SK-N-SH (cell line): ENCODE measurements around the gene ACER3. TPM values are rescaled to one million over a fixed set of nuclear protein-coding genes. Genes with fewer than 3 reads are reported as not detected.
A peak's percentile ranks its signal among the peaks of the same experiment; 100 is the strongest.

Source experiments
- CTCF ChIA-PET: fragments of 300-600, 350-600 bp; formaldehyde crosslinking; extraction: SDS; loops from one replicate; lab custom pipeline; 2021; lab: Yijun Ruan, JAX
- POLR2A ChIA-PET: fragments of 350-600 bp; sonication (Branson Sonifier 250); formaldehyde crosslinking; extraction: SDS; loops from one replicate; lab custom pipeline; 2020; ENCODE audit warnings: antibody characterized with exemption, inconsistent platforms; lab: Yijun Ruan, JAX
- DNase-seq: peaks from one replicate; pipeline ENCODE4 v3.0.0; 2012
- H2AFZ ChIP-seq: fragments of 200-600 bp; sonication (generic); 2 replicates; pipeline ENCODE4 v1.8.1; 2016; ENCODE audit warnings: antibody characterized with exemption, mild to moderate bottlenecking, low read depth
- H3F3A ChIP-seq: fragments of 200-600 bp; sonication (generic); replicated peaks from 2 replicates; pipeline ENCODE3; 2016; ENCODE audit warnings: antibody characterized with exemption, mild to moderate bottlenecking; ENCODE audit not compliant: insufficient read depth
- H3K27ac ChIP-seq, 2 experiments: fragments of 200-500 bp in 1 of 2; fragments of 200-600 bp in 1 of 2; sonication (Bioruptor generic) in 1 of 2; sonication (generic), shearing (Covaris generic) in 1 of 2; 2 replicates each; pipeline versions ENCODE4 v1.5.1 to v1.6.1; 2014 to 2016; ENCODE audit warnings: low read depth in 2 of 2, inconsistent platforms in 1 of 2, low read length in 1 of 2, mild to moderate bottlenecking in 1 of 2, mixed read lengths in 1 of 2
- H3K27me3 ChIP-seq: fragments of 200-600 bp; sonication (generic), shearing (Covaris generic); 2 replicates; pipeline ENCODE4 v1.6.1; 2016; ENCODE audit warnings: mixed run types; ENCODE audit not compliant: insufficient read depth
- H3K36me3 ChIP-seq, 2 experiments: fragments of 200-500 bp in 1 of 2; fragments of 200-600 bp in 1 of 2; sonication (Bioruptor generic) in 1 of 2; sonication (generic) in 1 of 2; replicated peaks in 1 of 2; 2 replicates each; pipeline versions ENCODE3 to v1.5.1; 2014 to 2016; ENCODE audit warnings: low read length in 1 of 2, mild to moderate bottlenecking in 1 of 2; ENCODE audit not compliant: insufficient read depth in 2 of 2, control insufficient read depth in 1 of 2
- H3K4me1 ChIP-seq, 2 experiments: fragments of 200-500 bp in 1 of 2; fragments of 200-600 bp in 1 of 2; sonication (Bioruptor generic) in 1 of 2; sonication (generic), shearing (Covaris generic) in 1 of 2; 2 replicates each; pipeline versions ENCODE4 v1.5.1 to v1.6.1; 2014 to 2016; ENCODE audit warnings: low read depth in 1 of 2, low read length in 1 of 2, mixed run types in 1 of 2; ENCODE audit not compliant: insufficient read depth in 2 of 2, control insufficient read depth in 1 of 2
- H3K4me2 ChIP-seq: fragments of 200-600 bp; sonication (generic), shearing (Covaris generic); 2 replicates; pipeline ENCODE4 v1.6.1; 2017; ENCODE audit warnings: mixed run types
- H3K4me3 ChIP-seq, 2 experiments: fragments of 200-500 bp in 1 of 2; fragments of 200-600 bp in 1 of 2; sonication (Bioruptor generic) in 1 of 2; sonication (generic), shearing (Covaris generic) in 1 of 2; 2 replicates each; pipeline versions ENCODE4 v1.5.1 to v1.8.1; 2014 to 2016; ENCODE audit warnings: low read depth in 2 of 2, inconsistent platforms in 1 of 2, low read length in 1 of 2, mild to moderate bottlenecking in 1 of 2, mixed read lengths in 1 of 2, moderate library complexity in 1 of 2
- H3K79me2 ChIP-seq: fragments of 200-600 bp; sonication (generic); 2 replicates; pipeline ENCODE4 v1.8.1; 2017; ENCODE audit warnings: mild to moderate bottlenecking; ENCODE audit not compliant: insufficient read depth
- H3K9ac ChIP-seq: fragments of 200-600 bp; sonication (generic); 2 replicates; pipeline ENCODE4 v1.6.1; 2017; ENCODE audit warnings: mixed run types
- H3K9me2 ChIP-seq: fragments of 200-600 bp; sonication (generic); 2 replicates; pipeline ENCODE4 v1.6.1; 2017; ENCODE audit warnings: mixed run types
- H3K9me3 ChIP-seq: fragments of 200-600 bp; sonication (generic); 2 replicates; pipeline ENCODE4 v1.6.1; 2017; ENCODE audit warnings: mixed run types, mild to moderate bottlenecking, moderate library complexity
- H4K20me1 ChIP-seq: fragments of 200-600 bp; sonication (generic); 2 replicates; pipeline ENCODE4 v1.6.1; 2017; ENCODE audit warnings: mild to moderate bottlenecking, mixed run types; ENCODE audit not compliant: insufficient read depth
- ELF1 ChIP-seq: IDR thresholded peaks from 2 replicates; pipeline ENCODE4 v1.4.0; 2012
- FOXM1 ChIP-seq: IDR thresholded peaks from 2 replicates; pipeline ENCODE4 v1.4.0; 2012; ENCODE audit warnings: low read depth, mild to moderate bottlenecking
- GABPA ChIP-seq: IDR thresholded peaks from 2 replicates; pipeline ENCODE4 v1.4.0; 2012; ENCODE audit warnings: low read depth, mild to moderate bottlenecking
- JUND ChIP-seq: IDR thresholded peaks from 2 replicates; pipeline ENCODE4 v1.4.0; 2012
- MXI1 ChIP-seq: IDR thresholded peaks from 2 replicates; pipeline ENCODE4 v1.6.1; 2012; ENCODE audit warnings: mild to moderate bottlenecking, low read depth, low read length, improper control_type of control experiment
- NFIC ChIP-seq: IDR thresholded peaks from 2 replicates; pipeline ENCODE4 v1.4.0; 2012; ENCODE audit warnings: borderline replicate concordance
- RAD21 ChIP-seq: IDR thresholded peaks from 2 replicates; pipeline ENCODE4 v1.6.1; 2012; ENCODE audit warnings: mild to moderate bottlenecking, low read length
- RCOR1 ChIP-seq: fragments of 150-350 bp; IDR thresholded peaks from 2 replicates; pipeline ENCODE4 v1.6.1; 2017; ENCODE audit warnings: antibody characterized with exemption, low read length
- REST ChIP-seq: IDR thresholded peaks from 2 replicates; pipeline ENCODE4 v1.6.1; 2012; ENCODE audit warnings: mild to moderate bottlenecking, low read depth, low read length, moderate library complexity
- SMC3 ChIP-seq: IDR thresholded peaks from 2 replicates; pipeline ENCODE4 v1.6.1; 2012; ENCODE audit warnings: low read depth, low read length, improper control_type of control experiment
- TAF1 ChIP-seq: IDR thresholded peaks from 2 replicates; pipeline ENCODE4 v1.6.1; 2012; ENCODE audit warnings: low read depth, mild to moderate bottlenecking, low read length, moderate library complexity, borderline replicate concordance
- TEAD4 ChIP-seq: IDR thresholded peaks from 2 replicates; pipeline ENCODE4 v1.4.0; 2012; ENCODE audit warnings: mild to moderate bottlenecking, borderline replicate concordance; ENCODE audit not compliant: insufficient read depth
- USF2 ChIP-seq: fragments of 150-350 bp; IDR thresholded peaks from 2 replicates; pipeline ENCODE4 v1.6.1; 2017; ENCODE audit warnings: antibody characterized with exemption, low read length, low read depth, borderline replicate concordance
- YY1 ChIP-seq: IDR thresholded peaks from 2 replicates; pipeline ENCODE4 v1.4.0; 2012; ENCODE audit warnings: low read depth, mild to moderate bottlenecking
- ZBTB33 ChIP-seq: IDR thresholded peaks from 2 replicates; pipeline ENCODE4 v1.4.0; 2012; ENCODE audit warnings: low read depth, borderline replicate concordance
- WGBS: methylation state at CpG from one replicate; pipeline ENCODE4 v1.1.6; 2017; ENCODE audit warnings: low lambda C conversion rate; 5-methylcytosine and 5-hydroxymethylcytosine counted together
- polyA plus RNA-seq, 3 experiments: library from polyadenylated mRNA; depleted of rRNA; stranded (reverse); fragments of >200 nt; gene quantifications; 2 replicates each; pipeline ENCODE4 v1.2.3, GENCODE V29; 2012

ACER3 gene
- polyA plus RNA-seq, 1 of the 3 experiments (the other 2 are of a cell fraction) = 5.4 TPM

GRCh38 chr11:77073328-77074001 is 212.7 kb downstream of the ACER3 start (continued):
- TF ChIP-seq ZBTB33 (no peak), TAF1 (peak; percentile 48; the same call in 1 of the 2 replicates), RAD21 (peak; percentile 59), RCOR1 (peak; percentile 81), NFIC (peak; percentile 51), TEAD4 (no peak), SMC3 (peak; percentile 43; the same call in 1 of the 2 replicates)
- TF ChIP-seq, all 33 proteins: peak for 16

- POLR2A ChIA-PET = interaction anchor here (0.8 kb wide), 2 partner anchors 32 to 292 kb away, joined by 3 read pairs; no protein-coding TSS in a partner anchor
- 73% methylated on average over 5 of the region's 5 CpGs for WGBS
- Histone ChIP-seq H3K9me2 (no peaks in the 10 kb centered on the region), H3K4me1 (peaks cover 38 to 59% of the 10 kb centered on the region in 2 experiments; a peak in 3 of 4 replicates), H3K36me3 (peaks cover 0 to 15% of the 10 kb centered on the region in 2 experiments), H3K9ac (peak overlapping the region; percentile 60), H3K9me3 (no peaks in the 10 kb centered on the region), H3K79me2 (peaks cover 79% of the 10 kb centered on the region), H3K27ac (peak overlapping the region; percentile 94 to 97), H3K4me2 (peak overlapping the region; percentile 95), H3K4me3 (no peak overlapping the region), H4K20me1 (no peaks in the 10 kb centered on the region), H3F3A (peaks cover 42% of the 10 kb centered on the region), H2AFZ (0 out of 2 replicates have a peak overlapping the region, but pooled peaks have one; percentile 40), H3K27me3 (no peaks in the 10 kb centered on the region)
- DNase-seq = peak; percentile 73
- CTCF ChIA-PET = interaction anchor here (0.7 to 4.1 kb wide), 13 partner anchors 8 to 350 kb away, joined by 3 to 66 read pairs (median 5); no protein-coding TSS in a partner anchor
- TF ChIP-seq GABPA = no peak
- no peak for TF ChIP-seq TEAD4
- TF ChIP-seq RAD21 = no peak
- TF ChIP-seq JUND = no peak
- TF ChIP-seq NFIC = no peak
- no peak for TF ChIP-seq ZBTB33
- no peak for TF ChIP-seq REST
- TF ChIP-seq YY1 = no peak
- no peak for TF ChIP-seq USF2
- no peak for TF ChIP-seq ELF1
- no peak for TF ChIP-seq FOXM1
- TF ChIP-seq MXI1 = no peak
These were observed 213.5 kb downstream of the ACER3 start for GRCh38 chr11:77074205-77074604.
